HG03354 (cell line): Measurements from ENCODE around the gene SLITRK2.

Experiments used
- ATAC-seq: cut with Tn5 transposase; IDR thresholded peaks from one replicate; pipeline ENCODE4 v1.9.1; 2021; ENCODE audit warnings: mild to moderate bottlenecking; ENCODE audit not compliant: unreplicated experiment, poor library complexity, severe bottlenecking

Gene SLITRK2

DNA sequence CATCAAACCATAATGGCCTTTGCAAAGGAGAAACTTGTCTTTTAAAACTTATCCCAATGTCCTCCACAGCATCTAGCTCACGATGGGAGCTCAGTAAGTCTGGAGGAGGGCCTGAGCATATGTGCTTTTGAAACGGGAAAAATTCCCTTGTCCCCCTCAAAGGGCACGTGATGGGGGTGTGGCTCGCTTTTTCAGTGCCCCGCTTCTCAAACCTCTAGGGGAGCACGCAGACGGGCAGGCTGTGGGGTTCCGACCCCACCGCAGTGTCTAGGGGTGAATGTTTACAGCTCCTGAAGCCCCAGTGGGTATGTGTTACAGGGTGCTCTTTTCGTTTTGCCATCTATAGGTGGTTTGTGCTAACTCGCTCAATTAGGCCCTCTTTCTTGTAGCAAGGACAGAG lies 31.2 kb downstream of the SLITRK2 start:
- no peak for ATAC-seq

- no peak for ATAC-seq
Measured at GRCh38 chrX:145853181-145853580, 35.6 kb downstream of the SLITRK2 start.

DNA sequence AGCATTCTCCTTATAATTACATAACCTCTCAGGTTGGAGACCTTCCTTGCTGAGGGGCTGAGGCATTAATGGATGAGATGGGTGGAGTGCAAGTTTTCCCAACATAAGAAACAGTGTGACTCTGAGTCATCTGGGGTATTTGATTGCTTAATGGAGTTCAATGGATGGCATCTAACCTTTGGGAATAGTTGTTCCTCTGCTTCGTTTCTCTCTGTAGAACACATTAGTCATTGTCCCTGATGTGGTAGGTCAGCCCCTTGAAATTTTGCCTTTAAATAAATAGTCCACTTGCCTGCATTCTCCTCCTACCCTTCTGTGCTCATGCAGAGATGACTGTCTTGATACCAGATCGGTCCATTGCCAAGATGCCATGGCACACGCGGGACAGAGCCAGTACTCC lies 38.6 kb downstream of the SLITRK2 start:
- ATAC-seq = no peak

- ATAC-seq = no peak
Measured at GRCh38 chrX:145861818-145862217, 44.2 kb downstream of the SLITRK2 start.

DNA sequence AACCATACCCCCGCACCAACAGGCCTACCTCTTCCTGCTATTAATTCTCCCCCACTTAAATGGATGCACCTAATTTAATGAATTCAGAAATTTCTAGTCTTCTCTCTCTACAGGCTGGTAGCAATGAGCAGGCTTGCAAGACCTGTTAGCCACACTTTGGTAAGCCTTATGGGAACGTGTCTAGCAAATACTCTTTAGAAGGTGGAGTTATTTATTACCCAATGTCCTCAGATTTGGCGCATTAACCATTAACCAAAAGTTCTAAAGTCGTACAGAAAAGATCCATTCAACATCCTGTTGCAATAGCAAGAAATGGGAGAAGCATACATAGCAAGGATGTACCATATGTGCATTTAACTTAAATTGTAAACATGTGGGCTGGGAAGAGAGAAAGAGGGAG lies 47.5 kb downstream of the SLITRK2 start:
- ATAC-seq = no peak
